KBM-7 (cell line): Measurements from ENCODE around the gene LFNG.
"Not testable (repeated sequence)": the region's sequence is repeated elsewhere in the genome, so short reads cannot be mapped to it uniquely, and the experiment has no call there.

Experiments
- DNase-seq: peaks from one replicate; pipeline ENCODE4 v3.0.0-alpha.2; 2015
- in situ Hi-C: fragments of 300-500 bp; cut with MboI; formaldehyde crosslinking; loops from 2 replicates; pipeline ENCODE4 v1.14.3; 2020; ENCODE audit warnings: low sequenced_read_pairs, low pct_unique_long_range_greater_than_20kb, mixed read lengths

LFNG gene

GRCh38 chr7:2525658-2526630, 6.4 kb downstream of the LFNG start:
- in situ Hi-C loops: no loop called here
- no peak for DNase-seq

DNA sequence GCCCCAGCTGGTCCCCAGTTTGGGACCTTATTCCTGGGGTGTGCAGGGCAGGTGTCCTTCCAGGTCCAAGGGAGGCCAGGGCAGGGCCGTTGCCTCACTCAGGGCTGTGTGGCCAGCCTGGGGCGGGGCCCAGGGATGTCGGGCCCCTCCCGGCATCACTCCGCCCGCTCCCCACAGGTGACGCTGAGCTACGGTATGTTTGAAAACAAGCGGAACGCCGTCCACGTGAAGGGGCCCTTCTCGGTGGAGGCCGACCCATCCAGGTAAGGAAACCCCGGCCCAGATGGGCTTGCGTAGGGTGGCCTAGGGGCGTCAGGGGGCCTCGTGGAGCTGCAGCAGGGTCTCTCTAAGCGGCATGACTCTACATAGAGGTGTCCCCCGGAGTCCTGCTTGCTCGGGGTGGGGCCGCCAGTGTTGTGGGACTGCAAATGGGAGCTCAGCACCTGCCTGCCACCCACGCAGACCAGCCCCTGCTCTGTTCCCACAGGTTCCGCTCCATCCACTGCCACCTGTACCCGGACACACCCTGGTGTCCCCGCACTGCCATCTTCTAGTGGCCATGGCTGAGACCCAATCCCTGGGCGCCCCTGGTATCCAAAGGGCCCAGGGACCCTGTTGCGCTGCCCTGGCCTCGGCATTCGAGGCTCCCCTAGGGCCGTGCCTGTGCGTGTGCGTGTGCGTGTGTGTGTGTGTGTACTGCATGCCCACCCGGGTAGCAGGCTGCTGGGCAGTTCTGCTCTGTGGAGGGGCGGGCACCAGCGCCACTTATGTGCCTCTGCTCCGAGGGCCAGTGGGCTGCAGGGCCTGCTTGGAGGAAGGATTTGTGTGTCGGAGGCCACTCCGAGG, 7.3 kb downstream of the LFNG start:
- in situ Hi-C loops: no loop called here
- no peak for DNase-seq

DNA sequence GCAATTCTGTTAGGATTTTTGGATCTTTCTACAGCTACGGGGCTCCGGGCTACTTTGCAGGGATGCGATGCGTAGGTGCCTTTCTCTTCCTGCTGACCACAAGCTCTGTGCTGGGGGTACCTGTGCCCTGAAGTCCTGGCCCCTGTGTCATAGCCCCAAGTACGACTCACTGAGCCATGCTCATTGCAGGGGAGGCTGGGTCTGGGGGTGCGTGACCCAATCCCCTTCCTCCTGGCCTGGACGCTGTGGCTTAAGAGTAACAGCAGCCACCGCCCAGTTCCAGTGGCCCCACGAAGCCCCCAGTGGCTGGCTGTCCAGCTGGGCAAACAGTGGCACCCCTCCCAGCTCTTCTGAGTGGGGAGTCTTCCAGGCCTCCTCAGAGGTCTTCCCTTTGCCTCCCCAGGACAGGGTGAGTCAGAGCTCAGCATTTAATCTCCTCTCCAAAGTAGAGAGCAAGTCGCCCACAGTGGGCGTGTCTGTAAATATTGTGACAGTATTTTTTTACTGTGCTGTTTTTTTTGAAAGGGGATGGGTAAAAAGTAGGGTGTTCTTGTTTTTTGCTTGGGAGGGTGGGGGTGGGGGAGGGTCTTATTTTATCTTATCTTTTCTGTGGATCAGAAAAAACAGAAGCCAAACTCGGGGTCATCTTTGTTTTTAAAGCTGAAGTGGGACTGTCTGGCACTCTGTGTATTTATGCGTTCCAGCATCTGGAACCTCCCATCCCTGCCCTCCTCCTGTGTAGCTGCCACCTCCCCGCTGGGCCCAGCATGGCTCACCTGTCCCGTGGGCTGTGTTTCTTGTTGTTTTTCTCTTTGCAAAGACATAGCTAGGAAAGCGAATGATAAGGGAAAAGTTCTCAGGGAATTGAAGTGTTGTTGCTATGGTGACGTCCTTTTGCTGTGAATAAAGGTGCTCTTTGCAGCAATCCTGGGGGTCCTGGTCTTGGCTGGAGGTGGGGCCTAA, 8.2 kb downstream of the LFNG start:
- in situ Hi-C loops: no loop called here
- no peak for DNase-seq

- in situ Hi-C loops: no loop called here
These were observed 9.0 kb downstream of the LFNG start for GRCh38 chr7:2528481-2529095.

DNA sequence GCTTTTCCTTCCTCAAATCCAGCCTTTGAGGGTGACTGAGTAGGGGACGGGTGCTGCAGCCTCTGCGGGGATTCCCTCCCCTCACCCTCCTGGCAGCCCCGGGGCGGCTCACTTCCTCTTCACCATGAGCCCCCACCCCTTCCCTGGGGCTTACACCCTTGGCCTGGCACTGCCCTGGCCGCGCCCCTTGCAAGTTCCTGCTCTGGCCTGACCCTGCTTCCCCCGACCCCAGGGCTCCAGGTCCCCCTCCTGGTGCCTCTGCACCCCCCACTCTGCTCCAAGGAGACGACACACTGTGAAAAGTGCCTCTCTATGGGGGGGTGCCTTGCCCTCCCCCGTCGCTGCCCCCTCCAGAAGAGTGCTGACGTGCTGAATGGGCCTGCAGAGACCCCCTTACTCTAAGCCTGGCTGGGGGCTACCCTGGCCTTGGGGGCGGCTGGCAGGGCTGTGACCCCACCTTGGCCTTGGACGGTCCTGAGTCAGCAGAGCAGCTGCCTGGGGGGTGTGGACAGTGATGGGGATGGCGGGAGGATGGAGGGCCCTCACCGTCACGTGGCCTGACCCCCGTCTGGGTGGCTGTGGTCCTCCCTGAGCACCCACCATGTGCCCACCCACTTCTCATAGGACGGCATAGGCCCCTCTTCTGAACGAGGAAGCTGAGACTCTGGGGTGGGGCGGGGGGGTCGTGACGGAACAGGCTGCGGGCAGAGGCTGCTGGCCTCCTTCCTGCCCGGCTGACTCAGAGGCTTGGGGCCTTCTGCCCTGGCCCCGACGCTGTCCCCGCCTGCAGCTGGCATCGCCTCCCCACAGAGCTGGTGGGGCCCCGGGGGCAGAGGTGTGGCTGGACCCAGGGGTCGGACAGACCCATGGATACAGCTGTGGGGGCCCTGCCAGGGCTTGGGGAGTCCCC, 9.8 kb downstream of the LFNG start:
- in situ Hi-C loops: no loop called here
- DNase-seq: peak; percentile 77

More at GRCh38 chr7:2528481-2529095, 9.0 kb downstream of the LFNG start:
- DNase-seq: no peak

- in situ Hi-C loops: no loop called here
- peak; percentile 78 for DNase-seq
These were observed 10.8 kb downstream of the LFNG start for GRCh38 chr7:2530071-2530987.

GRCh38 chr7:2530994-2531795, 11.6 kb downstream of the LFNG start:
- in situ Hi-C loops, DNase-seq: not testable (repeated sequence)

GRCh38 chr7:2531796-2532110, 12.2 kb downstream of the LFNG start:
- in situ Hi-C loops, DNase-seq: not testable (repeated sequence)

DNA sequence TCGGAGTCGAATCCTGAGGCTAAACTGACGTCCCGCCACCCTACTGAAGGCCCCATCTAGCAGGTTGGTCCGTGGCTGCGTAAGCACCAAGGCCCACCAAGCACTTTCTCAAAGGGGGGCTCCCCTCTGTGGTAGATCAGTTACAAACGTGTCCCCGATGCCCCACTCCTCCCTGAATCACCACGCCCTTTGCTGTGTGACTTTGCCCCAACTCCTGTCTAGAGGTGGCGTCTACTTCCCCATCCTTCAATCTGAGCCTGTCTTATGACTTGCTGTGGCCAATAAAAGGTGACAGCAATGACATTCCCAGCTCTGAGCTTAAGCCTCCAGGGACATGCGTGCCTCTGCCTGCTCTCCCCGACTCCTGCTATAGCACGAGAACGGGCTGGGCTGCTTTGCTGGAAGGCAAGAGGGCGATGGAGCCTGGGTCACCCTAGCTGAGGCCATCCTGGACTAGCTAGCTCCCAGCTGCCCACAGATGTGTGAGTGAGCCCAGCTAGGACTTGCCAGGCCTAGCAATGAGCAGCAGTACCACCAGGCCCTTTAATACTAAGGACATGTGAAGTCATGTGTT, 12.7 kb downstream of the LFNG start:
- DNase-seq, in situ Hi-C loops: not testable (repeated sequence)

- in situ Hi-C loops, DNase-seq: not testable (repeated sequence)
These were observed 13.2 kb downstream of the LFNG start for GRCh38 chr7:2532816-2533215.

- in situ Hi-C loops: not testable (repeated sequence)
These were observed 14.0 kb downstream of the LFNG start for GRCh38 chr7:2533566-2533965.

DNA sequence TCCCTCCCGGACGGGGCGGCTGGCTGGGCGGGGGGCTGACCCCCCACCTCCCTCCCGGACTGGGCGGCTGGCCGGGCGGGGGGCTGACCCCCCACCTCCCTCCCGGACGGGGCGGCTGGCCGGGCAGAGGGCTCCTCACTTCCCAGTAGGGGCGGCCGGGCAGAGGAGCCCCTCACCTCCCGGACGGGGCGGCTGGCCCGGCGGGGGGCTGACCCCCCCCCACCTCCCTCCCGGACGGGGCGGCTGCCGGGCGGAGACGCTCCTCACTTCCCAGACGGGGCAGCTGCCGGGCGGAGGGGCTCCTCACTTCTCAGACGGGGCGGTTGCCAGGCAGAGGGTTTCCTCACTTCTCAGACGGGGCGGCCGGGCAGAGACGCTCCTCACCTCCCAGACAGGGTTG, 14.6 kb downstream of the LFNG start:
- DNase-seq, in situ Hi-C loops: not testable (repeated sequence)

More at GRCh38 chr7:2533566-2533965, 14.0 kb downstream of the LFNG start:
- not testable (repeated sequence) for DNase-seq

DNA sequence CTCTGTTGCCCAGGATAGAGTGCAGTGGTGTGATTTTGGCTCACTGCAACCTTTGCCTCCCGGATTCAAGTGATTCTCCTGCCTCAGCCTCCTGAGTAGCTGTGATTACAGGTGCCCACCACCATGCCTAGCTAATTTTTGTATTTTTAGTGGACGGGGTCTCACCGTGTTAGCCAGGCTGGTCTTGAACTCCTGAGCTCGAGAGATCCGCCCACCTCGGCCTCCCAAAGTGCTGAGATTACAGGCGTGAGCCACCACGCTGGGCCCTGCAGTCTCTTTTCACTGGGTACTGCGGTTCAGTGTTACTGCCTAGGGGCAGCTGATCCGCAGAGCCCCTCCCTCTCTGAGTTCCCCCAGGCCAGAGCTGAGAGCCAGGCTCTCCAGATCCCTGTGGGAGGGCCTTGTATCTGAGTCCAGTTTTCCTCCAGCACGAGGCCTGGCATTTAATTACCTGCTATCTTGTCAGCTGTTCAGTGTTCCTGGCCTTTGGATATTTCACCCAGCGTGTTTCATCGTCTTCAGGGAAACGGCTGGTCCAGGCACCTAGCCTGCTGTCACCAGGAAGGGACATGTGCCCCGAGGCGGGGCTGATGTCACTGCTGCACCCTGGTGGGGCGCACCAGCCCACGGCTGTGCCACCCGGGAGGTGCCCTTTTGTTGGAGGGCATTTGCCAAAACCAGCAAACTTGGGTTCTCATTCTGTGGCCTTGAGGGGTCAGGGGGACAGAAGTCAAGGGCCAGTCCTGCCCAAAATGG, 16.5 kb downstream of the LFNG start:
- DNase-seq, in situ Hi-C loops: not testable (repeated sequence)

DNA sequence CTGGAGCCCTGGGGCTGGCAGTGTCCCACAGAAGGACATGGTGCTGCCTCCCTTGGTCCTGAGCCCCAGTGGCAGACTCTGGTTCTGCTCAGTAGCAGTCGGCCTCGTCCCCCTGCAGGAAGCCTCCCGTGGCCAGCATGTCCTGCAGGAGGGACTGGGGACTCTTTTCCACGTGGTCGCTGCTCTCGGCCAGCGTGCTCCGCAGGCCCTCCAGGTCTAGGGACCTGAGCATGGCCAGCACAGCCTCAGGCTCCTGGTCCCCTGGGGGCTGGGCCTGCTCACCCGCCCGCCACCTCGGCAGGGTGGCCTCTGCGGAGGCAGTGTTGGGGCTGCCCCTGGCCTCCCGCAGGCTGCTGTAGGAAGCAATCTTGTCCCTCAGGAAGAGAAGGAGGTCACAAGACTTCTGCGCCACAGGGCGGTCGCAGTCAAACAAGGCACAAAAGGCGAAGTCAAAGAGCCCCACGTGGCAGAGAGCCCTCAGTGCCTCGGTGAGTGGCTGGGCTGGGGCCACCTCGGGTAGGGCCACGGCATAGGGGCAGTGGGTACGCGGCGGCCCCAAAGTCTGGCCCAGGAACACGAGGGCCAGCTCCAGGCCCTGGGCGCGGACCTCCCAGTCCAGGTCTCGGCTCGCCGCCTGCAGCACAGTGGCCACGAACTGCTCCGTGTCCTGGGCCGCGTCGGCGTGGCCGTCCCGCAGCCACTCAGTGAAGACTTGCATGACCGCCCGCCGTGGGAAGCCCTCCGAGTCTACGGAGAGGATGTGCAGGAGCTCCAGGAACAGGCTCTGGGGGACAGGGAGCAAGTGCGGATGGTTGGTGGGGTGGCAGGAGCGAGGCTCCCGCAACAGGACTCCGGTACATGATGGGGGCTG, 18.6 kb downstream of the LFNG start:
- no peak for DNase-seq
- in situ Hi-C loops: no loop called here
